Right cardiac atrium (tissue), 5 donors: Measurements from ENCODE around the gene LDHAL6B. TPM values are rescaled to one million over a fixed set of nuclear protein-coding genes. Genes with fewer than 3 reads are reported as not detected.

Source experiments
- ATAC-seq, 2 donors: fragments of 200-7000 bp; cut with Tn5 transposase; one replicate each; pipeline versions ENCODE4 v1.8.0 to v1.9.1; 2020; ENCODE audit warnings: moderate library complexity in 2 of 2, mild to moderate bottlenecking in 1 of 2
- DNase-seq, 3 donors: peaks; one replicate each; pipeline ENCODE4 v3.0.0-alpha.2; 2020
- H3K27ac ChIP-seq: one replicate; pipeline ENCODE4 v1.5.1; 2013; ENCODE audit warnings: mild to moderate bottlenecking, low read length, control low read depth, moderate library complexity
- H3K27me3 ChIP-seq: one replicate; pipeline ENCODE4 v1.6.1; 2013; ENCODE audit not compliant: control insufficient read depth, insufficient read depth
- H3K4me1 ChIP-seq: one replicate; pipeline ENCODE4 v1.6.1; 2013; ENCODE audit warnings: low read length; ENCODE audit not compliant: control insufficient read depth, insufficient read depth
- H3K4me3 ChIP-seq: one replicate; pipeline ENCODE4 v1.5.1; 2013; ENCODE audit warnings: low read length, control low read depth
- H3K9me3 ChIP-seq: one replicate; pipeline ENCODE4 v1.6.1; 2013; ENCODE audit warnings: low read length; ENCODE audit not compliant: control insufficient read depth
- WGBS: extraction: QIAGEN DNeasy Blood & Tissue Kit; methylation state at CpG from one replicate; pipeline ENCODE4 v1.1.7; 2013; 5-methylcytosine and 5-hydroxymethylcytosine counted together
- intact Hi-C, 4 donors: fragments of 100-400 bp; cut with DNase I; formaldehyde crosslinking; loops; one replicate each; pipeline versions ENCODE4 v1.11.0 to v1.14.0; 2022 to 2023
- polyA plus RNA-seq: library from polyadenylated mRNA; stranded (reverse); fragments of 200-250 nt; gene quantifications from one replicate; pipeline ENCODE4 v1.2.3, GENCODE V29; 2013
- total RNA-seq, 4 donors: library from RNA; stranded (reverse); fragmentation: NEBNext Ultra II Directional; extraction: Animal tissue kit (Norgen Biotek cat#: 25700); gene quantifications; one replicate each; pipeline ENCODE4 v1.2.1, GENCODE V29; 2021
- donor health status: healthy with polysubstance abuse.
- donor health status: DM: no; HTN: yes; CAD: no.
- donor health status: DM: no; HTN: no; CAD: no.
- donor health status: DM: no; HTN: yes; CAD: no; lungs with severe emphysema.
- donor health status: DM: yes; HTN: yes; CAD: no.

Gene LDHAL6B
- total and polyA plus RNA-seq, 5 donors, result not detected

GRCh38 chr15:59168536-59168935 lies 38.1 kb upstream of the LDHAL6B start:
- 86% methylated on average over 7 of the region's 7 CpGs for WGBS
- no peaks in the 10 kb centered on the region for H3K9me3 ChIP-seq
- intact Hi-C loops, result loop anchor here in 1 of 4 donors (10.0 kb wide), 1 partner anchor 326 kb away; no protein-coding TSS in a partner anchor
- DNase-seq (no peak), ATAC-seq (no peak)
- H3K4me1 ChIP-seq, result peaks cover 5% of the 10 kb centered on the region
- no peak overlapping the region for H3K27ac ChIP-seq
- H3K4me3 ChIP-seq, result no peak overlapping the region
- H3K27me3 ChIP-seq, result no peaks in the 10 kb centered on the region

DNA sequence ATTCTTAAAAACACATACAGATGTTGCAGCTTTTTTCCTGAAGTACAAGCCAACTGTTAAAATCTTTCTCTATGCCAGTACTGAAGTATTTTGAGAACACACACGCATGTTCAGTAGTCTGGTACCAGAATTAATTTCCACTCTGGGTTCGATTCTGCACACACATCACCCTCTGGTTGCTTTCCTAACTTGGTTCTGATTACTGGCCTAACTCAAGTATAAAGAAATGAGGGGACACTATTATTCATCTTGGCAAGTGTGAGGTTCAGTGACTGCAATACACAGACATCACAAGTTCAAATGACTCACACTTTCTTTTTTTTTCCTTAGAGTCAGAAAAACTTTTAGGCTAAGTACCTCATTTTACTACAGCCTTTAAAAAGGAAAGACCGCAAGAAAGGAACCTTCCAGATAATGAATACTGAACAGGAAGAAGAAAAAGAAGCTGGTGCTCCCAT lies 37.4 kb upstream of the LDHAL6B start:
- Histone ChIP-seq H3K27me3 (no peaks in the 10 kb centered on the region), H3K9me3 (no peaks in the 10 kb centered on the region), H3K4me1 (peaks cover 5% of the 10 kb centered on the region), H3K4me3 (no peak overlapping the region), H3K27ac (no peak overlapping the region)
- intact Hi-C loops, result loop anchor here in 1 of 4 donors (10.0 kb wide), 1 partner anchor 326 kb away; no protein-coding TSS in a partner anchor
- DNase-seq, result no peak
- WGBS, result 62% methylated on average over 3 of the region's 3 CpGs
- ATAC-seq, result peak in 1 of 2 donors; percentile 64

GRCh38 chr15:59170295-59171066 lies 36.2 kb upstream of the LDHAL6B start:
- H3K27me3 ChIP-seq, result no peaks in the 10 kb centered on the region
- ATAC-seq (peak; percentile 51 to 53), DNase-seq (peak; percentile 42 to 70 (median 57))
- intact Hi-C loops, result loop anchor here in 1 of 4 donors (10.0 kb wide), 1 partner anchor 324 kb away; no protein-coding TSS in a partner anchor
- H3K4me1 ChIP-seq, result peaks cover 5% of the 10 kb centered on the region
- 77% methylated on average over 12 of the region's 12 CpGs for WGBS
- no peaks in the 10 kb centered on the region for H3K9me3 ChIP-seq
- no peak overlapping the region for H3K27ac ChIP-seq
- H3K4me3 ChIP-seq, result no peak overlapping the region

DNA sequence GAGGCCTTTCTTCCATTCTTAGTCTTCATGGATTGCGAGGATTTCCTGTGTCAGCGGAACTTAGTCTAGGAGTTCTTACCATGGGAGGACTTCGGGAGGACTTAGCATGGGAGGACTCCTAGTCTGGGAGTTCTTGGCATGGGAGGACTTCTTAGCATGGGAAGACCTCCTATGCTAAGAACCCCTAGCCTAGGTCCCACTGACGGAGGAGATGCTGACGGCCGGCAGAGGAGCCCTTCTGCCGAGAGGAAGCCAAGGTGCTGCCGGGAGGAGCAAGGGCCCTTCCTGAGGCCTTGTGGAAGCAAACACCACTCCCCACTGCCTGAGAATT lies 35.6 kb upstream of the LDHAL6B start:
- H3K4me3 ChIP-seq, result no peak overlapping the region
- H3K9me3 ChIP-seq, result no peaks in the 10 kb centered on the region
- H3K27ac ChIP-seq, result no peak overlapping the region
- no peak for DNase-seq
- peaks cover 5% of the 10 kb centered on the region for H3K4me1 ChIP-seq
- no peak for ATAC-seq
- WGBS, result 94% methylated on average over 8 of the region's 8 CpGs
- no peaks in the 10 kb centered on the region for H3K27me3 ChIP-seq
- intact Hi-C loops, result loop anchor here in 1 of 4 donors (10.0 kb wide), 1 partner anchor 324 kb away; no protein-coding TSS in a partner anchor

- Histone ChIP-seq H3K27ac (no peak overlapping the region), H3K4me1 (peaks cover 5% of the 10 kb centered on the region), H3K9me3 (no peaks in the 10 kb centered on the region), H3K4me3 (no peak overlapping the region), H3K27me3 (no peaks in the 10 kb centered on the region)
- 98% methylated on average over 7 of the region's 7 CpGs for WGBS
- DNase-seq (no peak), ATAC-seq (no peak)
- intact Hi-C loops, result loop anchor here in 1 of 4 donors (10.0 kb wide), 1 partner anchor 322 kb away; no protein-coding TSS in a partner anchor
Observed at GRCh38 chr15:59172289-59172901, 34.2 kb upstream of the LDHAL6B start.

- Histone ChIP-seq H3K27ac (no peak overlapping the region), H3K4me1 (peaks cover 5% of the 10 kb centered on the region), H3K9me3 (no peaks in the 10 kb centered on the region), H3K4me3 (no peak overlapping the region), H3K27me3 (no peaks in the 10 kb centered on the region)
- intact Hi-C loops, result loop anchor here in 1 of 4 donors (10.0 kb wide), 1 partner anchor 322 kb away; no protein-coding TSS in a partner anchor
- no peak for DNase-seq
- WGBS, result 99% methylated on average over 5 of the region's 5 CpGs
- no peak for ATAC-seq
Observed at GRCh38 chr15:59173194-59173593, 33.4 kb upstream of the LDHAL6B start.

DNA sequence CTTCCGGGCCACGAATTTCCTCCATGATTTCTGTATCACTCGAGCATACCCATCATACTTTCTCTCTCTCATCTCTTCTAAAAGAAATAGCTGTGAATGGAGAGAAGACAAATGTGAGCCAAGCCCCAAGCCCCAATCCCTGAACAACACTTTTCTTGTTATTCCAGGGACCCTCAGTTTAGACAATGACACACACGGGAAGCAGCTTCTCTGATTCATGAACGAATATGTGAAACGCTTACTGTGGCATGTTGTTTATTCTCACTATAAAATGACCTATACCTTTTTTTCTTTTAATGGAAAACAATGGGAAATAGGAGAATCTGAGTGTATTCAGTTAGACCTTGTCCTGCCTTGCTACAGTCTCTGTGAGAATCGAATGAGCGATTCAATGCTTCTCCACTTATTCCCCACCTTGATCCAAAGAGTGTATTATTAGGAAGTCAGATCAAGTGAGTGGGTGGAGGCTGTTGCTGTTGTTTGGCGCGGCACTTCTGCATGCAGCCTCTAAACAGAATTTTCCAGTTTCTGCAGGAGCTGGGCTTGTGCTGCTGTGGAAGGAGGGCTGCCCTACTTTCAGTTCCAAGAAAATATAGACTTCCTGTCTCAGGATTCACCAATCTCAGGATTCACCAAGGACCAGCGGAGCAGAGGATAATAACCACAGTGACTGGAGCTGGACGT lies 32.4 kb upstream of the LDHAL6B start:
- intact Hi-C loops, result loop anchor here in 1 of 4 donors (10.0 kb wide), 1 partner anchor 321 kb away; no protein-coding TSS in a partner anchor
- Histone ChIP-seq H3K27ac (no peak overlapping the region), H3K4me1 (peaks cover 5% of the 10 kb centered on the region), H3K27me3 (no peaks in the 10 kb centered on the region), H3K9me3 (no peaks in the 10 kb centered on the region), H3K4me3 (no peak overlapping the region)
- ATAC-seq, result no peak
- DNase-seq, result no peak
- WGBS, result 83% methylated on average over 12 of the region's 12 CpGs

- ATAC-seq (peak; percentile 86 to 89), DNase-seq (peak; percentile 39 to 75 (median 72))
- Histone ChIP-seq H3K27ac (no peak overlapping the region), H3K4me1 (peaks cover 2% of the 10 kb centered on the region), H3K27me3 (no peaks in the 10 kb centered on the region), H3K4me3 (no peak overlapping the region), H3K9me3 (no peaks in the 10 kb centered on the region)
- WGBS, result 41% methylated on average over 10 of the region's 10 CpGs
- intact Hi-C loops, result loop anchor here in 1 of 4 donors (10.0 kb wide), 1 partner anchor 320 kb away; no protein-coding TSS in a partner anchor
Observed at GRCh38 chr15:59174835-59175831, 31.5 kb upstream of the LDHAL6B start.

GRCh38 chr15:59176653-59177316 lies 29.9 kb upstream of the LDHAL6B start:
- no peak for DNase-seq
- ATAC-seq, result no peak
- Histone ChIP-seq H3K9me3 (no peaks in the 10 kb centered on the region), H3K27me3 (no peaks in the 10 kb centered on the region), H3K27ac (peak overlapping the region; percentile 59), H3K4me1 (no peaks in the 10 kb centered on the region), H3K4me3 (no peak overlapping the region)
- WGBS, result 87% methylated on average over 9 of the region's 9 CpGs
- intact Hi-C loops, result loop anchor here in 1 of 4 donors (10.0 kb wide), 1 partner anchor 318 kb away; no protein-coding TSS in a partner anchor
